HL-60 (cell line): Measurements from ENCODE around the gene WDR17.
"Not testable (repeated sequence)": the region's sequence is repeated elsewhere in the genome, so short reads cannot be mapped to it uniquely, and the experiment has no call there.

ENCODE experiments used
- DNase-seq, 2 experiments: peaks; one replicate each; pipeline ENCODE4 v3.0.0-alpha.2; 2010 to 2020; ENCODE audit warnings: low read depth in 1 of 2, low spot score in 1 of 2
- H3K27ac ChIP-seq: fragments of 250-450 bp; sonication (Bioruptor Pico); replicated peaks from 2 replicates; pipeline ENCODE4 v1.5.1; 2020; ENCODE audit warnings: mild to moderate bottlenecking, moderate library complexity
- H3K27me3 ChIP-seq: fragments of 250-450 bp; sonication (Bioruptor Pico); 2 replicates; pipeline ENCODE4 v1.5.1; 2021; ENCODE audit warnings: mild to moderate bottlenecking, moderate library complexity; ENCODE audit not compliant: insufficient read depth, poor library complexity, severe bottlenecking
- H3K4me3 ChIP-seq: replicated peaks from 2 replicates; pipeline ENCODE4 v1.5.1; 2011; ENCODE audit warnings: mild to moderate bottlenecking, control low read depth, low read length; ENCODE audit not compliant: insufficient read depth
- CTCF ChIP-seq: IDR thresholded peaks from one replicate; pipeline ENCODE4 v1.5.1; 2011; ENCODE audit warnings: low read length, control low read depth, inconsistent platforms; ENCODE audit not compliant: insufficient read depth
- GABPA ChIP-seq: IDR thresholded peaks from 2 replicates; pipeline ENCODE4 v1.6.1; 2012; ENCODE audit warnings: low read depth
- POLR2AphosphoS5 ChIP-seq: IDR thresholded peaks from 2 replicates; pipeline ENCODE4 v1.6.1; 2012; ENCODE audit warnings: low read depth
- SPI1 ChIP-seq: IDR thresholded peaks from 2 replicates; pipeline ENCODE4 v1.6.1; 2012; ENCODE audit warnings: low read depth, mild to moderate bottlenecking, borderline replicate concordance
- TF ChIP-seq, protein P1 (sequence below): IDR thresholded peaks from 2 replicates; pipeline ENCODE4 v1.6.1; 2012; ENCODE audit warnings: low read depth; ENCODE audit not compliant: insufficient replicate concordance

WDR17 gene

GRCh38 chr4:176210101-176210500 is 144.5 kb downstream of the WDR17 start:
- no peak for DNase-seq
- H3K27me3 ChIP-seq: no peaks in the 10 kb centered on the region
- TF ChIP-seq CTCF: no peak
- TF ChIP-seq GABPA: no peak
- no peak for TF ChIP-seq SPI1
- TF ChIP-seq, protein P1, sequence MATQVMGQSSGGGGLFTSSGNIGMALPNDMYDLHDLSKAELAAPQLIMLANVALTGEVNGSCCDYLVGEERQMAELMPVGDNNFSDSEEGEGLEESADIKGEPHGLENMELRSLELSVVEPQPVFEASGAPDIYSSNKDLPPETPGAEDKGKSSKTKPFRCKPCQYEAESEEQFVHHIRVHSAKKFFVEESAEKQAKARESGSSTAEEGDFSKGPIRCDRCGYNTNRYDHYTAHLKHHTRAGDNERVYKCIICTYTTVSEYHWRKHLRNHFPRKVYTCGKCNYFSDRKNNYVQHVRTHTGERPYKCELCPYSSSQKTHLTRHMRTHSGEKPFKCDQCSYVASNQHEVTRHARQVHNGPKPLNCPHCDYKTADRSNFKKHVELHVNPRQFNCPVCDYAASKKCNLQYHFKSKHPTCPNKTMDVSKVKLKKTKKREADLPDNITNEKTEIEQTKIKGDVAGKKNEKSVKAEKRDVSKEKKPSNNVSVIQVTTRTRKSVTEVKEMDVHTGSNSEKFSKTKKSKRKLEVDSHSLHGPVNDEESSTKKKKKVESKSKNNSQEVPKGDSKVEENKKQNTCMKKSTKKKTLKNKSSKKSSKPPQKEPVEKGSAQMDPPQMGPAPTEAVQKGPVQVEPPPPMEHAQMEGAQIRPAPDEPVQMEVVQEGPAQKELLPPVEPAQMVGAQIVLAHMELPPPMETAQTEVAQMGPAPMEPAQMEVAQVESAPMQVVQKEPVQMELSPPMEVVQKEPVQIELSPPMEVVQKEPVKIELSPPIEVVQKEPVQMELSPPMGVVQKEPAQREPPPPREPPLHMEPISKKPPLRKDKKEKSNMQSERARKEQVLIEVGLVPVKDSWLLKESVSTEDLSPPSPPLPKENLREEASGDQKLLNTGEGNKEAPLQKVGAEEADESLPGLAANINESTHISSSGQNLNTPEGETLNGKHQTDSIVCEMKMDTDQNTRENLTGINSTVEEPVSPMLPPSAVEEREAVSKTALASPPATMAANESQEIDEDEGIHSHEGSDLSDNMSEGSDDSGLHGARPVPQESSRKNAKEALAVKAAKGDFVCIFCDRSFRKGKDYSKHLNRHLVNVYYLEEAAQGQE: no peak
- no peak for TF ChIP-seq POLR2AphosphoS5

DNA sequence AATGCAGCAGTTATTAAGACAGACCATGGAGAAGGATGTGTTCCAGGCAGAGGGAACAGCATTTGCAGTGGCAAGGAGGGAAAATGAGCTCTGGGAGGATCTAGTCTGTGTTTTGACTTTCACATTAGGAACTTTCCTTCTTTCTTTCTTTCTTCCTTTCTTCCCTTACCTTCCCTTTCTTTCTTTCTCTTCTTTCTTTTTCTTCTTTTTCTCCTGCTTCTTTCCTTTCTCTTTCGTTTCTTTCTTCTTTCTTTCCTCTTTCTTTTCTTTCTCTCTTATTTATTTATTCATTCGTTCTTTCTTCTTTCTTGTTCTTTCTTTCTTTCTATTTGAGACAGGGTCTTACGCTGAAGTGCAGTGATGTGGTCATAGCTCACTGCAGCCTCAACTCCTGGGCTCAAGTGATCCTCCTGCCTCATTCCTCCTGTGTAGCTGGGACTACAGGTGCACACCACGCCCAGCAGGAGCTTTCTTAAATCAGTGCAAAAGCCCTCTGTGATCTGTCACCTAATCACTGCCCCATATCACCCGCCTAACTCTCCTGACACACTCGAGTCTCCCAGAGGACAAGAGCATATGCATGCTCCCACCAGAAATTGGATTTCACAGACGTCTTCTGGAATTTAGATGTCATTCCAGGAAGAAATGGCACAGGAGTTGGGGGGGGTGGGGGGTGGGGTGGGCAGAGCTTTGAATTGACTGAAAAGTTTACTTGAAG is 145.1 kb downstream of the WDR17 start:
- TF ChIP-seq SPI1 (no peak), POLR2AphosphoS5 (no peak), GABPA (no peak)
- no peak for DNase-seq

More at GRCh38 chr4:176210101-176210500, 144.5 kb downstream of the WDR17 start:
- Histone ChIP-seq H3K4me3 (no peak overlapping the region), H3K27ac (no peak overlapping the region)

GRCh38 chr4:176212351-176212750 is 146.7 kb downstream of the WDR17 start:
- not testable (repeated sequence) for H3K4me3 ChIP-seq, H3K27ac ChIP-seq, H3K27me3 ChIP-seq
- DNase-seq: peak in 1 of 2 experiments; percentile 17

More for the DNA sequence above, 145.1 kb downstream of the WDR17 start:
- Histone ChIP-seq H3K27ac (no peak overlapping the region), H3K4me3 (no peak overlapping the region), H3K27me3 (no peaks in the 10 kb centered on the region)

GRCh38 chr4:176217510-176217909 is 151.9 kb downstream of the WDR17 start:
- TF ChIP-seq CTCF (no peak), SPI1 (no peak), GABPA (no peak), POLR2AphosphoS5 (no peak)
- TF ChIP-seq, protein P1: no peak
- no peak for DNase-seq
- H3K27ac ChIP-seq: no peak overlapping the region
- H3K4me3 ChIP-seq: no peak overlapping the region
- no peaks in the 10 kb centered on the region for H3K27me3 ChIP-seq

- DNase-seq: no peak
Observed at GRCh38 chr4:176222149-176222548, 156.5 kb downstream of the WDR17 start.

More at GRCh38 chr4:176222149-176222548, 156.5 kb downstream of the WDR17 start:
- H3K27me3 ChIP-seq: no peaks in the 10 kb centered on the region
- no peak overlapping the region for H3K4me3 ChIP-seq
- H3K27ac ChIP-seq: no peak overlapping the region
- TF ChIP-seq POLR2AphosphoS5 (no peak), SPI1 (no peak), CTCF (no peak), GABPA (no peak)
- TF ChIP-seq, protein P1: no peak
